A549 (cell line): ENCODE measurements around the gene SYMPK. TPM values are rescaled to one million over a fixed set of nuclear protein-coding genes. Genes with fewer than 3 reads are reported as not detected.

ENCODE experiments used
- ATAC-seq, 2 experiments: fragments of 200-7000 bp in 1 of 2; fragments of >200 bp in 1 of 2; cut with Nextera tagmentation in 1 of 2; cut with Tn5 transposase in 1 of 2; 3 replicates each; pipeline versions ENCODE4 v1.8.0 to v1.9.1; 2018 to 2020; ENCODE audit warnings: mild to moderate bottlenecking in 1 of 2, moderate library complexity in 1 of 2
- CTCF ChIA-PET: fragments of 300-600 bp; sonication (Branson Sonifier 250); formaldehyde crosslinking; extraction: SDS; loops from one replicate; lab custom pipeline; 2021; ENCODE audit warnings: antibody characterized with exemption, inconsistent platforms; lab: Yijun Ruan, JAX
- POLR2A ChIA-PET: fragments of 350-600 bp; formaldehyde crosslinking; extraction: SDS; loops from one replicate; lab custom pipeline; 2021; ENCODE audit warnings: antibody characterized with exemption, inconsistent platforms; lab: Yijun Ruan, JAX
- DNase-seq, 2 experiments: peaks; one replicate each; pipeline versions ENCODE4 v3.0.0 to v3.0.0-alpha.2; 2011 to 2016; ENCODE audit warnings: low read depth in 1 of 2, low spot score in 1 of 2
- FAIRE-seq: peaks from 2 replicates; lab custom pipeline; 2011; peaks lifted over from hg19 to GRCh38; lab: Jason Lieb, UNC
- H3K27ac ChIP-seq, 2 experiments: fragments of >200 bp; sonication (Bioruptor Twin); formaldehyde crosslinking; 3 replicates each; pipeline ENCODE4 v1.5.1; 2016 to 2017
- H3K4me1 ChIP-seq: fragments of >200 bp; sonication (Bioruptor Twin); formaldehyde crosslinking; 3 replicates; pipeline ENCODE4 v1.6.1; 2016
- H3K4me2 ChIP-seq: fragments of >200 bp; sonication (Bioruptor Twin); formaldehyde crosslinking; 3 replicates; pipeline ENCODE4 v1.6.1; 2016
- H3K4me3 ChIP-seq: fragments of >200 bp; sonication (Bioruptor Twin); formaldehyde crosslinking; 3 replicates; pipeline ENCODE4 v1.5.1; 2016
- H3K9me3 ChIP-seq: fragments of >200 bp; sonication (Bioruptor Twin); formaldehyde crosslinking; 3 replicates; pipeline ENCODE4 v1.6.1; 2016
- CEBPB ChIP-seq, 2 experiments: fragments of >200 bp in 1 of 2; sonication (Bioruptor Twin) in 1 of 2; formaldehyde crosslinking in 1 of 2; IDR thresholded peaks; 2 replicates each; pipeline ENCODE4 v1.6.1; 2012 to 2016
- CHD2 ChIP-seq: fragments of 150-350 bp; IDR thresholded peaks from 2 replicates; pipeline ENCODE4 v1.6.1; 2014; ENCODE audit warnings: low read length; ENCODE audit not compliant: partially characterized antibody
- CHD4 ChIP-seq: fragments of 200-600 bp; sonication (generic); IDR thresholded peaks from 2 replicates; pipeline ENCODE4 v1.6.1; 2016; ENCODE audit warnings: antibody characterized with exemption, mild to moderate bottlenecking, borderline replicate concordance
- EP300 ChIP-seq, 2 experiments: fragments of >200 bp; sonication (Bioruptor Twin); formaldehyde crosslinking; IDR thresholded peaks; 2 replicates in 1 of 2; 3 replicates in 1 of 2; pipeline ENCODE4 v1.6.1; 2016 to 2017
- FOSB ChIP-seq: fragments of 250-450 bp; sonication (Bioruptor Pico); IDR thresholded peaks from 2 replicates; pipeline ENCODE4 v1.5.0; 2020; ENCODE audit warnings: mild to moderate bottlenecking, moderate library complexity
- FOXS1 ChIP-seq: fragments of 250-450 bp; sonication (Bioruptor Pico); IDR thresholded peaks from 2 replicates; pipeline ENCODE4 v1.5.0; 2020; ENCODE audit warnings: mild to moderate bottlenecking, moderate library complexity
- GATA3 ChIP-seq: IDR thresholded peaks from 2 replicates; pipeline ENCODE4 v1.6.1; 2012; ENCODE audit warnings: borderline replicate concordance
- HOXB13 ChIP-seq: fragments of 250-450 bp; sonication (Bioruptor Pico); IDR thresholded peaks from 2 replicates; pipeline ENCODE4 v1.5.0; 2020; ENCODE audit warnings: low read depth, mild to moderate bottlenecking, moderate library complexity
- HOXB5 ChIP-seq: fragments of 250-450 bp; sonication (Bioruptor Pico); IDR thresholded peaks from 2 replicates; pipeline ENCODE4 v1.5.0; 2020; ENCODE audit warnings: mild to moderate bottlenecking, moderate library complexity
- JUN ChIP-seq, 2 experiments: fragments of >200 bp; sonication (Bioruptor Twin); formaldehyde crosslinking; IDR thresholded peaks; 2 replicates in 1 of 2; 3 replicates in 1 of 2; pipeline ENCODE4 v1.6.1; 2016 to 2017
- JUNB ChIP-seq: fragments of >200 bp; sonication (Bioruptor Twin); formaldehyde crosslinking; IDR thresholded peaks from 2 replicates; pipeline ENCODE4 v1.6.1; 2016
- MAZ ChIP-seq: fragments of 150-350 bp; IDR thresholded peaks from 2 replicates; pipeline ENCODE4 v1.6.1; 2014; ENCODE audit warnings: antibody characterized with exemption, low read depth, low read length, borderline replicate concordance
- NFE2L2 ChIP-seq: fragments of 150-350 bp; conservative IDR thresholded peaks from 2 replicates; pipeline ENCODE4 v1.6.1; 2014; ENCODE audit warnings: low read length
- PHF8 ChIP-seq: fragments of 200-600 bp; sonication (generic); IDR thresholded peaks from 2 replicates; pipeline ENCODE4 v1.6.1; 2016; ENCODE audit warnings: low read depth, mild to moderate bottlenecking, antibody characterized with exemption, moderate library complexity, borderline replicate concordance
- RARB ChIP-seq: fragments of 250-450 bp; sonication (Bioruptor Pico); IDR thresholded peaks from 2 replicates; pipeline ENCODE4 v1.8.0; 2021; ENCODE audit warnings: mild to moderate bottlenecking, moderate library complexity
- RCOR1 ChIP-seq: fragments of 150-350 bp; IDR thresholded peaks from 2 replicates; pipeline ENCODE4 v1.6.1; 2014; ENCODE audit warnings: antibody characterized with exemption, low read length, low read depth
- SMC3 ChIP-seq: fragments of >200 bp; sonication (Bioruptor Twin); formaldehyde crosslinking; IDR thresholded peaks from 3 replicates; pipeline ENCODE4 v1.6.1; 2018; ENCODE audit warnings: inconsistent platforms
- TFCP2L1 ChIP-seq: fragments of 250-450 bp; sonication (Bioruptor Pico); IDR thresholded peaks from 2 replicates; pipeline ENCODE4 v1.5.0; 2021; ENCODE audit warnings: mild to moderate bottlenecking
- TP53 ChIP-seq: fragments of 250-450 bp; sonication (Bioruptor Pico); IDR thresholded peaks from 2 replicates; pipeline ENCODE4 v1.5.0; 2021; ENCODE audit warnings: mild to moderate bottlenecking, moderate library complexity
- ZC3H11A ChIP-seq: fragments of 450-650 bp; IDR thresholded peaks from 2 replicates; pipeline ENCODE4 v1.6.1; 2014; ENCODE audit warnings: antibody characterized with exemption, mild to moderate bottlenecking
- ZFP36 ChIP-seq: fragments of 450-650 bp; IDR thresholded peaks from 2 replicates; pipeline ENCODE4 v1.6.1; 2014; ENCODE audit warnings: borderline replicate concordance; ENCODE audit not compliant: partially characterized antibody
- ZNF302 ChIP-seq: fragments of 250-450 bp; sonication (Bioruptor Pico); IDR thresholded peaks from 2 replicates; pipeline ENCODE4 v1.9.0; 2021; ENCODE audit warnings: inconsistent platforms, mild to moderate bottlenecking, moderate library complexity
- ZSCAN20 ChIP-seq: fragments of 250-450 bp; sonication (Bioruptor Pico); IDR thresholded peaks from 2 replicates; pipeline ENCODE4 v1.8.0; 2022; ENCODE audit warnings: mild to moderate bottlenecking, moderate library complexity
- WGBS: methylation state at CpG from one replicate; pipeline ENCODE4 v1.1.6; 2017; ENCODE audit errors: missing lambda C conversion rate; 5-methylcytosine and 5-hydroxymethylcytosine counted together
- polyA plus RNA-seq, 4 experiments: library from polyadenylated mRNA; depleted of rRNA in 3 of 4; stranded (reverse); fragments of >200 nt; fragmentation: RNase III in 1 of 4; extraction: RNeasy Plus Mini Kit Qiagen cat#74134 plus additional on column Dnase treatment in 1 of 4; gene quantifications; 2 replicates in 3 of 4; 3 replicates in 1 of 4; pipeline ENCODE4 v1.2.3, GENCODE V29; 2011 to 2017
- TF ChIP-seq, protein P1 (sequence below): fragments of >200 bp; sonication (Bioruptor Twin); formaldehyde crosslinking; IDR thresholded peaks from 3 replicates; pipeline ENCODE4 v1.6.1; 2016
- TF ChIP-seq, protein P2 (sequence below): IDR thresholded peaks from 2 replicates; pipeline ENCODE4 v1.6.1; 2012; ENCODE audit warnings: low read depth, borderline replicate concordance
- TF ChIP-seq, protein P3 (sequence below): IDR thresholded peaks from 2 replicates; pipeline ENCODE4 v1.6.1; 2012
- TF ChIP-seq, protein P4 (sequence below): fragments of 450-650 bp; IDR thresholded peaks from 2 replicates; pipeline ENCODE4 v1.6.1; 2014; ENCODE audit warnings: antibody characterized with exemption

Gene SYMPK
- polyA plus RNA-seq, 2 of the 4 experiments (the other 2 are of a cell fraction), result 61.9 to 105 TPM

DNA sequence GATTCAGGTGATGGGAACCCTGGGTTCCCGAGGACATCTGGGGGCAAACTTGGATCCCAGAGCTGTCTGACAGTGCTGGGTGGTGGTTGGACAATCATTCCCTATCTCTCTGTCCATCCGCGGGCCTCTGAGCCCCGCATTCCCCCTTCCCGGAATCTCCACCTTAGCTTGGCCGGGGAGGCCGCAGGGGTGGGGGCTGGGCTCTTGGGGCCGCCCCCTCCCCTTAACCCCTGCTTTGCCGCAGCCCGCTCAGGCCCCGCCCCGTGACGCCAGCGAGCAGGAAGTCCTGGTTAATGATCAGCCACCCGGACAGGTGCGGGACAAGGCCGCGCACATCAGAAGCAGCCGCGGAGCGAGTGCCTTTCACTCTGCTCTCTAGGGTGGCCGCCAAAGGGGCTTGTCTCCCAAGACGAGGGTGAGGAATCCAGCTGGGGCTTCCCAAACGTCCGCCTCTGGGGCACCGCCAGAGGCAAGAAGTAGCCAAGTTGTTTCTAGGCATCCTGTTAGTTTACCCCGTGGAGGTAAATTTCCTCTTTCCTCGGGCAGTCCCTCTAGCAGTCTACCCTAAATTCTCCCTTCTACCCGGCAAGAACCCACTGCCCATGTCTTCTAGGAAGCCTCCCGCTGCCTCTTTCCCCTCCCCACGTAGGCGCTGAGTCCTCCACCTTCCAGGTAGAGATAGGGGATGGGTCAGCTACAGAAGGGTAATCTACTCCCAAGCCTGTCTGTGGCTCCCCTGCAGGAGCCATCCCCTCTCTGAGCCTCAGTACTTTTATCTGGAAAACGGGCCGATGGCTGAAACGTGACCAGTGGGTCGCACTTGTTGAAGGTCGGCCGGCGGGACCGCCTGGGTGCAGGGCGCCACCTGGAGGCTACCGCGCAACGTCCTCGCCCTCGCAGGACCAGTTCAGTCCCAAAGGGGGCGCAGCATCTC, 20.0 kb upstream of the SYMPK start (continued):
- TF ChIP-seq FOXS1 (CRISPR knock-in tag) (no peak), GATA3 (peak; percentile 30; the same call in 1 of the 2 replicates), EP300 (IDR thresholded peaks at IDR 0.05) (no peak; a peak in 1 of 5 replicates), CHD4 (peak; percentile 98), ZSCAN20 (CRISPR knock-in tag) (no peak), FOSB (CRISPR knock-in tag) (peak; percentile 82; the same call in 1 of the 2 replicates), ZNF302 (CRISPR knock-in tag) (no peak), TP53 (CRISPR knock-in tag) (peak; percentile 50; the same call in 1 of the 2 replicates), SMC3 (peak; percentile 98), ZC3H11A (no peak), RARB (CRISPR knock-in tag) (no peak), TFCP2L1 (CRISPR knock-in tag) (peak; percentile 92), MAZ (no peak), RCOR1 (peak; percentile 90; the same call in 1 of the 2 replicates)
- TF ChIP-seq, protein P1, sequence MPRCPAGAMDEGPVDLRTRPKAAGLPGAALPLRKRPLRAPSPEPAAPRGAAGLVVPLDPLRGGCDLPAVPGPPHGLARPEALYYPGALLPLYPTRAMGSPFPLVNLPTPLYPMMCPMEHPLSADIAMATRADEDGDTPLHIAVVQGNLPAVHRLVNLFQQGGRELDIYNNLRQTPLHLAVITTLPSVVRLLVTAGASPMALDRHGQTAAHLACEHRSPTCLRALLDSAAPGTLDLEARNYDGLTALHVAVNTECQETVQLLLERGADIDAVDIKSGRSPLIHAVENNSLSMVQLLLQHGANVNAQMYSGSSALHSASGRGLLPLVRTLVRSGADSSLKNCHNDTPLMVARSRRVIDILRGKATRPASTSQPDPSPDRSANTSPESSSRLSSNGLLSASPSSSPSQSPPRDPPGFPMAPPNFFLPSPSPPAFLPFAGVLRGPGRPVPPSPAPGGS, result peak; percentile 50; the same call in 1 of the 3 replicates
- TF ChIP-seq, protein P2, sequence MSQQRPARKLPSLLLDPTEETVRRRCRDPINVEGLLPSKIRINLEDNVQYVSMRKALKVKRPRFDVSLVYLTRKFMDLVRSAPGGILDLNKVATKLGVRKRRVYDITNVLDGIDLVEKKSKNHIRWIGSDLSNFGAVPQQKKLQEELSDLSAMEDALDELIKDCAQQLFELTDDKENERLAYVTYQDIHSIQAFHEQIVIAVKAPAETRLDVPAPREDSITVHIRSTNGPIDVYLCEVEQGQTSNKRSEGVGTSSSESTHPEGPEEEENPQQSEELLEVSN, result peak; percentile 67; the same call in 1 of the 2 replicates

DNA sequence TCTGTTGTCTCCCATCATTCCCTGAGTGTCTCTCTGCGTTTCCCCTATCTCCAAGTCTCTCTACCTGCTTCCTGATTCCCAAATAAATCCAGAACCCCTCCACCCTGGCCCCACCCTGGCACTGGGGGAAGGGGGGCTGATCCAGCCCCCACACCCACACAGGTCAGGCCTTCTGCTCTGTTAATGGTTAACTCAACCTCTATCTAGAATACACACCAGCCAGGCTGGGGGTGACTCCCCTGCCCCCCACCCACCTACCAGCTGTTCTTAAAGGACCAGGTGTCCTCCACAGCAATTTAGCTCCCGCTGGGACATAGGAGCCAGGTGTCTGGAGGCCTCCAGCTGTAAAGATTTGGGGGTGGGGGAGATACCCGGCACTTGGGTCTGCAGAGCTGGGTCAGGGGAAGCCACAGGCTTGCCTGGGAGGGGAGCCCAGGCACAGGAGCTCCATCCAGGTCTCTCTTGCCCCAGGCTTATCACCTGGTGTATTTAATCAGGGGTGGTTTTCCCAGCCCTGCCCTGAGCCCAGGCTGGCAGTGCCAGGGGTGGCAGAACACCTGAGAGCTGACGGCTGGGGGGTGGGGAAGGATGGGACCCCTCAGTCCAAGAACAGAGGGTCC, 19.1 kb upstream of the SYMPK start:
- H3K4me2 ChIP-seq, result peak overlapping the region; percentile 100
- ATAC-seq, result no peak

More for the DNA sequence above, 19.1 kb upstream of the SYMPK start:
- Histone ChIP-seq H3K27ac (peak overlapping the region; percentile 95), H3K9me3 (no peaks in the 10 kb centered on the region), H3K4me3 (peak overlapping the region; percentile 70), H3K4me1 (peaks cover 39% of the 10 kb centered on the region)
- POLR2A ChIA-PET, result interaction anchor here (0.6 to 1.8 kb wide), 9 partner anchors 11 to 159 kb away, joined by 3 to 11 read pairs (median 4); partner anchors contain the start of genes FOXA3, SIX5 and SYMPK
- TF ChIP-seq ZSCAN20 (CRISPR knock-in tag), result no peak
- TF ChIP-seq HOXB13 (CRISPR knock-in tag), result no peak
- no peak for TF ChIP-seq HOXB5 (CRISPR knock-in tag)
- TF ChIP-seq, protein P3, sequence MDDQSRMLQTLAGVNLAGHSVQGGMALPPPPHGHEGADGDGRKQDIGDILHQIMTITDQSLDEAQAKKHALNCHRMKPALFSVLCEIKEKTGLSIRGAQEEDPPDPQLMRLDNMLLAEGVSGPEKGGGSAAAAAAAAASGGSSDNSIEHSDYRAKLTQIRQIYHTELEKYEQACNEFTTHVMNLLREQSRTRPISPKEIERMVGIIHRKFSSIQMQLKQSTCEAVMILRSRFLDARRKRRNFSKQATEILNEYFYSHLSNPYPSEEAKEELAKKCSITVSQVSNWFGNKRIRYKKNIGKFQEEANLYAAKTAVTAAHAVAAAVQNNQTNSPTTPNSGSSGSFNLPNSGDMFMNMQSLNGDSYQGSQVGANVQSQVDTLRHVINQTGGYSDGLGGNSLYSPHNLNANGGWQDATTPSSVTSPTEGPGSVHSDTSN, result no peak
- no peak for TF ChIP-seq ZFP36
- no peak for TF ChIP-seq CEBPB (IDR thresholded peaks at IDR 0.05)
- TF ChIP-seq JUN (IDR thresholded peaks at IDR 0.05), result no peak
- TF ChIP-seq RARB (CRISPR knock-in tag), result no peak
- TF ChIP-seq PHF8, result no peak
- no peak for TF ChIP-seq ZNF302 (CRISPR knock-in tag)
- no peak for TF ChIP-seq JUNB
- TF ChIP-seq, protein P4, sequence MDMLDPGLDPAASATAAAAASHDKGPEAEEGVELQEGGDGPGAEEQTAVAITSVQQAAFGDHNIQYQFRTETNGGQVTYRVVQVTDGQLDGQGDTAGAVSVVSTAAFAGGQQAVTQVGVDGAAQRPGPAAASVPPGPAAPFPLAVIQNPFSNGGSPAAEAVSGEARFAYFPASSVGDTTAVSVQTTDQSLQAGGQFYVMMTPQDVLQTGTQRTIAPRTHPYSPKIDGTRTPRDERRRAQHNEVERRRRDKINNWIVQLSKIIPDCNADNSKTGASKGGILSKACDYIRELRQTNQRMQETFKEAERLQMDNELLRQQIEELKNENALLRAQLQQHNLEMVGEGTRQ, result no peak
- no peak for TF ChIP-seq SMC3
- no peak for TF ChIP-seq CHD2
- no peak for TF ChIP-seq NFE2L2
- CTCF ChIA-PET, result interaction anchor here (0.6 to 12.8 kb wide), 32 partner anchors 8 to 387 kb away, joined by 3 to 315 read pairs (median 5); partner anchors contain the start of genes CCDC61, DMPK, FOXA3 and MYPOP
- DNase-seq, result no peak
- 9% methylated on average over 3 of the region's 4 CpGs for WGBS
- no peak for FAIRE-seq
